ENCODE measurements around the gene SIK3.

SIK3 gene

GRCh38 chr11:116826751-116827431 is 271.3 kb downstream of the SIK3 start:
- TF ChIP-seq TEAD4 (IDR thresholded peaks at IDR 0.05) (no peak), EP300 (IDR thresholded peaks at IDR 0.05; ENCODE audit: borderline replicate concordance) (no peak), EGR1 (IDR thresholded peaks at IDR 0.05) (no peak), FOXM1 (IDR thresholded peaks at IDR 0.05; ENCODE audit: borderline replicate concordance, low read depth) (no peak), MAX (IDR thresholded peaks at IDR 0.05) (no peak), TCF12 (IDR thresholded peaks at IDR 0.05; ENCODE audit: low read depth) (no peak), REST (IDR thresholded peaks at IDR 0.05; ENCODE audit: low read depth) (no peak), CEBPB (IDR thresholded peaks at IDR 0.05) (no peak), NFIC (IDR thresholded peaks at IDR 0.05) (no peak), YY1 (IDR thresholded peaks at IDR 0.05; ENCODE audit: low read depth) (no peak), USF1 (IDR thresholded peaks at IDR 0.05) (no peak), ZBTB7A (IDR thresholded peaks at IDR 0.05; ENCODE audit: low read depth) (no peak), RAD21 (IDR thresholded peaks at IDR 0.05; ENCODE audit: low read depth) (no peak), CREB1 (IDR thresholded peaks at IDR 0.05; ENCODE audit: low read depth) (no peak), TAF1 (IDR thresholded peaks at IDR 0.05; ENCODE audit: low read depth) (no peak)

- no peak for TF ChIP-seq TEAD4 (IDR thresholded peaks at IDR 0.05)
- no peak for TF ChIP-seq ZBTB7A (IDR thresholded peaks at IDR 0.05; ENCODE audit: low read depth)
- no peak for TF ChIP-seq TCF12 (IDR thresholded peaks at IDR 0.05; ENCODE audit: low read depth)
These were observed 272.1 kb downstream of the SIK3 start for GRCh38 chr11:116825854-116826750.

DNA sequence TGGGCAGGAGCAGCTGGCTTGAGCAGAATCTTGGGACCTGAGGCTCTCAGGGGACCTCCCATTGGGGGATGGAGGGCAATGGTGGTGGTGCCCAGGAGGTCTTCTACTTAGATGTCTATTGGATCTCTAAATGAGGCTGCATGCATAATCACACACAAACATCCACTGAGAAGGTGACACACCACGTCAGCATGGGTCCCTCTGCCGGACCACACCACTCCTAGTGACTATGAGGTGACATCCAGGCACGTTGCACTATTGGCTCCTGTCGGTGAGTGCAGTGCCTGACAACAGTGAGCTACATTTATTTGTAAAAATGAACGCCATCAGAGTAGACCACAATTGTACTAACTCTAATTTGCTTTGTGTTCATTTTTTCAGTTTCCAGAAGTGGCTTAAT is 272.8 kb downstream of the SIK3 start:
- no peak for TF ChIP-seq CEBPB (IDR thresholded peaks at IDR 0.05)
- no peak for TF ChIP-seq EP300 (IDR thresholded peaks at IDR 0.05; ENCODE audit: borderline replicate concordance)
- no peak for TF ChIP-seq FOXM1 (IDR thresholded peaks at IDR 0.05; ENCODE audit: borderline replicate concordance, low read depth)
- no peak for TF ChIP-seq USF1 (IDR thresholded peaks at IDR 0.05)
- no peak for TF ChIP-seq MAX (IDR thresholded peaks at IDR 0.05)
- TF ChIP-seq EGR1 (IDR thresholded peaks at IDR 0.05), result no peak
- TF ChIP-seq TEAD4 (IDR thresholded peaks at IDR 0.05), result no peak
- no peak for TF ChIP-seq NFIC (IDR thresholded peaks at IDR 0.05)
- no peak for TF ChIP-seq ZBTB7A (IDR thresholded peaks at IDR 0.05; ENCODE audit: low read depth)
- no peak for TF ChIP-seq TCF12 (IDR thresholded peaks at IDR 0.05; ENCODE audit: low read depth)
- no peak for TF ChIP-seq YY1 (IDR thresholded peaks at IDR 0.05; ENCODE audit: low read depth)
- no peak for TF ChIP-seq RAD21 (IDR thresholded peaks at IDR 0.05; ENCODE audit: low read depth)
- no peak for TF ChIP-seq TAF1 (IDR thresholded peaks at IDR 0.05; ENCODE audit: low read depth)
- no peak for TF ChIP-seq REST (IDR thresholded peaks at IDR 0.05; ENCODE audit: low read depth)
- TF ChIP-seq CREB1 (IDR thresholded peaks at IDR 0.05; ENCODE audit: low read depth), result no peak

- no peak for TF ChIP-seq EP300 (IDR thresholded peaks at IDR 0.05; ENCODE audit: borderline replicate concordance)
- no peak for TF ChIP-seq MAX (IDR thresholded peaks at IDR 0.05)
- no peak for TF ChIP-seq USF1 (IDR thresholded peaks at IDR 0.05)
- TF ChIP-seq YY1 (IDR thresholded peaks at IDR 0.05; ENCODE audit: low read depth), result no peak
- no peak for TF ChIP-seq TCF12 (IDR thresholded peaks at IDR 0.05; ENCODE audit: low read depth)
- no peak for TF ChIP-seq REST (IDR thresholded peaks at IDR 0.05; ENCODE audit: low read depth)
- TF ChIP-seq CEBPB (IDR thresholded peaks at IDR 0.05), result no peak
- no peak for TF ChIP-seq ZBTB7A (IDR thresholded peaks at IDR 0.05; ENCODE audit: low read depth)
- TF ChIP-seq RAD21 (IDR thresholded peaks at IDR 0.05; ENCODE audit: low read depth), result no peak
- no peak for TF ChIP-seq TEAD4 (IDR thresholded peaks at IDR 0.05)
- TF ChIP-seq CREB1 (IDR thresholded peaks at IDR 0.05; ENCODE audit: low read depth), result no peak
- TF ChIP-seq NFIC (IDR thresholded peaks at IDR 0.05), result no peak
- TF ChIP-seq EGR1 (IDR thresholded peaks at IDR 0.05), result no peak
- TF ChIP-seq FOXM1 (IDR thresholded peaks at IDR 0.05; ENCODE audit: borderline replicate concordance, low read depth), result no peak
- TF ChIP-seq TAF1 (IDR thresholded peaks at IDR 0.05; ENCODE audit: low read depth), result no peak
These were observed 275.0 kb downstream of the SIK3 start, which contains the start of gene APOA4 for GRCh38 chr11:116823031-116823843. Gene APOA4, minus strand, starts transcription at chr11:116823304. Its CDS starts 113 bp downstream, at chr11:116823191.
